ENCODE data around the gene E2F3.

The E2F3 gene

GRCh38 chr6:20433321-20433720, 31.6 kb downstream of the E2F3 start:
- Mint-ChIP-seq H3K9me3 (no peaks in the 10 kb centered on the region), H3K27ac (no peak overlapping the region), H3K36me3 (ENCODE audit: low read depth) (peaks cover 48% of the 10 kb centered on the region), H3K4me1 (ENCODE audit: low read depth) (peaks cover 15% of the 10 kb centered on the region), H3K4me3 (no peak overlapping the region), H3K27me3 (no peaks in the 10 kb centered on the region)
- intact Hi-C loops (cut with micrococcal nuclease), result no loop called here

DNA sequence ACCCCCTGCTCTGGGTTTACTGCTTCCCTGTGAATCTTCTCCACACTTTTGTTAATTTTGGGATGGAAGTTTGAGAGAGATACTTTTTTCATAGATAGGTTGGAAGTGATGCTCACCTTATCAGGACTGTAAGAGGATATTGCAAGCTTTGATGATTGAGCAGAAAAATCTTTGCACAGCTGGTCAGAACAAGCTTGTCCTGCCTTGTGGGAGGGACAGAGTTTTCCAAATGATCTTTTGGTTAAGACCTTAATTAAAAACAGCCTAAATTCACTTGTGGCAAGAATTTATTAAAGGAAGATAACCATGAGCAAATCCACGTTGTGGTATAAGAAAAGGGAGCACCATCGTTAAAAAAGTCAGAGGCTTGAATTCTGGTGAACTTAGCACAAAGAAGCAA, 32.2 kb downstream of the E2F3 start:
- peaks cover 48% of the 10 kb centered on the region for H3K36me3 Mint-ChIP-seq (ENCODE audit: low read depth)
- intact Hi-C loops (cut with micrococcal nuclease), result no loop called here
- no peak overlapping the region for H3K27ac Mint-ChIP-seq
- H3K9me3 Mint-ChIP-seq, result no peaks in the 10 kb centered on the region
- H3K4me3 Mint-ChIP-seq, result no peak overlapping the region
- H3K4me1 Mint-ChIP-seq (ENCODE audit: low read depth), result peaks cover 15% of the 10 kb centered on the region
- no peaks in the 10 kb centered on the region for H3K27me3 Mint-ChIP-seq

- Mint-ChIP-seq H3K9me3 (no peaks in the 10 kb centered on the region), H3K27ac (no peak overlapping the region), H3K27me3 (no peaks in the 10 kb centered on the region), H3K4me1 (ENCODE audit: low read depth) (peaks cover 15% of the 10 kb centered on the region), H3K36me3 (ENCODE audit: low read depth) (peaks cover 55% of the 10 kb centered on the region), H3K4me3 (no peak overlapping the region)
- intact Hi-C loops (cut with micrococcal nuclease), result no loop called here
Observed at GRCh38 chr6:20434766-20435165, 33.1 kb downstream of the E2F3 start.

GRCh38 chr6:20436719-20437118, 35.0 kb downstream of the E2F3 start:
- Mint-ChIP-seq H3K36me3 (ENCODE audit: low read depth) (peaks cover 59% of the 10 kb centered on the region), H3K4me3 (no peak overlapping the region), H3K9me3 (no peaks in the 10 kb centered on the region), H3K27me3 (no peaks in the 10 kb centered on the region), H3K27ac (no peak overlapping the region), H3K4me1 (ENCODE audit: low read depth) (peaks cover 28% of the 10 kb centered on the region)
- intact Hi-C loops (cut with micrococcal nuclease), result no loop called here

DNA sequence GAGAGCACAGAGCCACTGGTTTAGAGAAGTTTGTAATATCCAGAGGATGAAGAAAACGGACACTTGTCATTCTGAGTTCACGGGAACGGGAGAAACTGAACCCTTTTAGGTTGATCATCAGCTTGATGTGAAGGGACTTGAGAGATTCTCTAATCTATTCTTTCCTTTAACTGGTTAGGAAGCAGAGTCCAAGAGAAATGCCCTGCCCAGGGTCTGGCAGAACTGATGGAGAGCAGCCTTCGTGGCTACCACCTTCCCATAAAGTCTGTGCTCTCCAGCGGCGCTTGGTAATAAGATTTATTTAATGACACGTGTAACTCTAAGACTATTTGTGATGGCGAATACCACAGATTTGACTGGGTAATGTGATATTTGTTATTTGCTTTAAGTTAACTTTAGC, 36.0 kb downstream of the E2F3 start:
- peaks cover 59% of the 10 kb centered on the region for H3K36me3 Mint-ChIP-seq (ENCODE audit: low read depth)
- H3K9me3 Mint-ChIP-seq, result no peaks in the 10 kb centered on the region
- intact Hi-C loops (cut with micrococcal nuclease), result no loop called here
- no peak overlapping the region for H3K27ac Mint-ChIP-seq
- H3K4me3 Mint-ChIP-seq, result no peak overlapping the region
- H3K27me3 Mint-ChIP-seq, result no peaks in the 10 kb centered on the region
- peaks cover 28% of the 10 kb centered on the region for H3K4me1 Mint-ChIP-seq (ENCODE audit: low read depth)

GRCh38 chr6:20438462-20439070, 36.9 kb downstream of the E2F3 start:
- no peak overlapping the region for H3K27ac Mint-ChIP-seq
- intact Hi-C loops (cut with micrococcal nuclease), result no loop called here
- no peaks in the 10 kb centered on the region for H3K9me3 Mint-ChIP-seq
- H3K4me3 Mint-ChIP-seq, result no peak overlapping the region
- H3K27me3 Mint-ChIP-seq, result no peaks in the 10 kb centered on the region
- H3K36me3 Mint-ChIP-seq (ENCODE audit: low read depth), result peaks cover 59% of the 10 kb centered on the region
- H3K4me1 Mint-ChIP-seq (ENCODE audit: low read depth), result peaks cover 30% of the 10 kb centered on the region

DNA sequence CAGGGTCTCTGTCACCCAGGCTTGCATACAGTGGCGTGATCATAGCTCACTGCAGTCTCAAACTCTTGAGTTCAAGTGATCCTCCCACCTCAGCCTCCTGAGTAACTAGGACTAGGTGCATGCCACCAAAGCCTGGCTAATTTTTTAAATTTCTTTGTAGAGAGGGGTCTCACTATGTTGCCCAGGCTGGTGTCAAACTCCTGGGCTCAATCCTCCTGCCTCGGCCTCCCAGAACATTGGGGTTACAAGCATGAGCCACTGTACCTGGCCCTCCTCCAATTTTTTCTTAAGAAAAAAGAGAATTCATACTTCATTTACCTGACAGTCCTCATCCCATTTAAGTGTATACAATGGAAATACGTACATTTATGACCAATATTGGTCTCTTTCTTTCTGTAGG, 37.9 kb downstream of the E2F3 start:
- Mint-ChIP-seq H3K4me3 (no peak overlapping the region), H3K9me3 (no peaks in the 10 kb centered on the region), H3K36me3 (ENCODE audit: low read depth) (peaks cover 59% of the 10 kb centered on the region), H3K27ac (no peak overlapping the region), H3K4me1 (ENCODE audit: low read depth) (peaks cover 34% of the 10 kb centered on the region), H3K27me3 (no peaks in the 10 kb centered on the region)
- intact Hi-C loops (cut with micrococcal nuclease), result no loop called here

- no peaks in the 10 kb centered on the region for H3K27me3 Mint-ChIP-seq
- peaks cover 59% of the 10 kb centered on the region for H3K36me3 Mint-ChIP-seq (ENCODE audit: low read depth)
- H3K4me3 Mint-ChIP-seq, result no peak overlapping the region
- intact Hi-C loops (cut with micrococcal nuclease), result loop anchor here (5.0 kb wide), 1 partner anchor 33 kb away; no protein-coding TSS in a partner anchor
- H3K27ac Mint-ChIP-seq, result no peak overlapping the region
- H3K9me3 Mint-ChIP-seq, result no peaks in the 10 kb centered on the region
- peaks cover 42% of the 10 kb centered on the region for H3K4me1 Mint-ChIP-seq (ENCODE audit: low read depth)
Observed at GRCh38 chr6:20440296-20440695, 38.6 kb downstream of the E2F3 start.

- no peak overlapping the region for H3K4me3 Mint-ChIP-seq
- H3K9me3 Mint-ChIP-seq, result no peaks in the 10 kb centered on the region
- intact Hi-C loops (cut with micrococcal nuclease), result loop anchor here (5.0 kb wide), 1 partner anchor 34 kb away; no protein-coding TSS in a partner anchor
- H3K27me3 Mint-ChIP-seq, result no peaks in the 10 kb centered on the region
- peaks cover 45% of the 10 kb centered on the region for H3K4me1 Mint-ChIP-seq (ENCODE audit: low read depth)
- H3K36me3 Mint-ChIP-seq (ENCODE audit: low read depth), result peaks cover 60% of the 10 kb centered on the region
- no peak overlapping the region for H3K27ac Mint-ChIP-seq
Observed at GRCh38 chr6:20441236-20441635, 39.6 kb downstream of the E2F3 start.

- no peaks in the 10 kb centered on the region for H3K9me3 Mint-ChIP-seq
- H3K27me3 Mint-ChIP-seq, result no peaks in the 10 kb centered on the region
- H3K4me3 Mint-ChIP-seq, result no peak overlapping the region
- H3K4me1 Mint-ChIP-seq (ENCODE audit: low read depth), result peaks cover 49% of the 10 kb centered on the region
- H3K27ac Mint-ChIP-seq, result no peak overlapping the region
- peaks cover 57% of the 10 kb centered on the region for H3K36me3 Mint-ChIP-seq (ENCODE audit: low read depth)
- intact Hi-C loops (cut with micrococcal nuclease), result loop anchor here (5.0 kb wide), 1 partner anchor 35 kb away; no protein-coding TSS in a partner anchor
Observed at GRCh38 chr6:20441921-20442320, 40.2 kb downstream of the E2F3 start.

DNA sequence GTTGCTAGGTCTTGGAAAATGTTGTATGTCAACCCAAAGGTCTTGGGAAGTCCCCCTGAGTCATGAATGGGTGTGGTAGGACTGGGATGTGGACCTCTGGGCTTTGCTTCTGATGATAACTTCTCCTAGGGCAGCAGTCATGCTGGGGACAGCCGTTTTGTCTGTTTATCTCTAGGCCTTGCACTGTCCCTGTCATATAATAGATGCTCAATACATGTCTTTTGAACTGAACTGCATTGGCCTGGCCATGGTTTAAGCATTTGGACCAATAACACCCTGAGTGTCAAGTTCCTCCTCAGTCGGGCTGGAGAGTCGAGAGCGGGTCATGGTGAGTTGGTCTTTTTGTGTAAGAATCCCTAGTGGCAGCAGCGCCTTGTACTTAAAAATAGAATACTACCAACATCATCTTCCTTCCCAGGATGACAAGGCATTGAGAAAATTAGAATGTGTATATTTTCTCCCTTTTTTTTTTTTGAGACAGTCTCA, 43.1 kb downstream of the E2F3 start:
- Mint-ChIP-seq H3K27ac (peak overlapping the region; percentile 80), H3K9me3 (no peaks in the 10 kb centered on the region), H3K36me3 (ENCODE audit: low read depth) (peaks cover 54% of the 10 kb centered on the region), H3K4me1 (ENCODE audit: low read depth) (peaks cover 72% of the 10 kb centered on the region), H3K27me3 (no peaks in the 10 kb centered on the region), H3K4me3 (no peak overlapping the region)
- intact Hi-C loops (cut with micrococcal nuclease), result loop anchor here (5.0 kb wide), 1 partner anchor 38 kb away; no protein-coding TSS in a partner anchor

DNA sequence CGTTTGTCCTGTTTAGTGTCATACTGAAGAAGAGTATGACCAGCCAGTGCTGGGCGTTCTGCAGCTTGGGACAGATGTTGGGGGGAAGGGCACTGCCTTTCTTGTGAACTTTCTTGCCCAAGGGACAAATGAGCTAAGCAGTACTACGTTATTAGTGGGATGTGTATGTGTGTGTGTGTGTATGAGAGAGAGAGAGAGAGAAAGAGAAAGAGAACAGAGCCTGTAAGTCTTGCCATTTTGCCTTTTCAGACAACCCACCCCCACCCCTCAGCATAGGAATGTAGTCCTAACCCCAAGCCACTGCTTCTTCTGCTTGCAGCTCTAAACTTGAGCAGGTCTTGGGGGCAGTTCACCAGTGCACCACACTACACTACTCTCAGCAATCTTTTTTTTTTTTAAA, 45.5 kb downstream of the E2F3 start:
- H3K4me3 Mint-ChIP-seq, result no peak overlapping the region
- H3K27ac Mint-ChIP-seq, result peak overlapping the region; percentile 0
- peaks cover 30% of the 10 kb centered on the region for H3K36me3 Mint-ChIP-seq (ENCODE audit: low read depth)
- H3K4me1 Mint-ChIP-seq (ENCODE audit: low read depth), result peaks cover 74% of the 10 kb centered on the region
- H3K9me3 Mint-ChIP-seq, result no peaks in the 10 kb centered on the region
- intact Hi-C loops (cut with micrococcal nuclease), result no loop called here
- H3K27me3 Mint-ChIP-seq, result no peaks in the 10 kb centered on the region

DNA sequence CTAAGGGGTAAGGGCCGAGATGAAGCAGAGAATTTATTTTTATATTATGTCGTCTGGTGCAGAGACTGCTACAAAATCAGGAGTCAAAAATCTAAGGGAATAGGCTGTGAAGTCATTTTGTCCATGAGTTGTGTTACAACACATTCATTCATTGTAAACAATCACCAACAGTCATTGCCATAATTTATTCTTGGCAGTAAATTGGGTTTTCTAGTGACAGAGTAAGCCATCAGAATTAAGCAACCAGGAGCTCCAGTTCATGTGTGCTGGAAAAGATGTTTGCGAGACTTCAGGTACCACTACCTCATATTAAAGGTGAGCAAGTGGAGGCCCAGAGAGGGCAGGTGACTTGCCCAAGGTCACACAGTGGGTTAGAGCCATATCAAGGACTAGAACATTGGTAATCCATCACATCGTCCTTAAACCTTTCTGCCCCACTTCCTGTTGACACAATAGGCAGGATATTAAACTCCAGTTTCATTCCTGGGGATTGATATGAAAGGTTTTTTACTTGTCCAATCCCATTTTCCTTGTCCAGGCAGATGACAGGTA, 46.0 kb downstream of the E2F3 start:
- intact Hi-C loops (cut with micrococcal nuclease), result no loop called here
- Mint-ChIP-seq H3K27me3 (no peaks in the 10 kb centered on the region), H3K9me3 (no peaks in the 10 kb centered on the region), H3K4me1 (ENCODE audit: low read depth) (peaks cover 74% of the 10 kb centered on the region), H3K36me3 (ENCODE audit: low read depth) (peaks cover 25% of the 10 kb centered on the region), H3K27ac (peak overlapping the region; percentile 0), H3K4me3 (no peak overlapping the region)

- Mint-ChIP-seq H3K4me3 (no peak overlapping the region), H3K4me1 (ENCODE audit: low read depth) (peaks cover 80% of the 10 kb centered on the region), H3K27me3 (no peaks in the 10 kb centered on the region), H3K36me3 (ENCODE audit: low read depth) (peaks cover 29% of the 10 kb centered on the region), H3K9me3 (no peaks in the 10 kb centered on the region), H3K27ac (peak overlapping the region; percentile 0)
- intact Hi-C loops (cut with micrococcal nuclease), result no loop called here
Observed at GRCh38 chr6:20448828-20449227, 47.1 kb downstream of the E2F3 start.
